ENCODE results near the gene TFF1.

Gene TFF1

DNA sequence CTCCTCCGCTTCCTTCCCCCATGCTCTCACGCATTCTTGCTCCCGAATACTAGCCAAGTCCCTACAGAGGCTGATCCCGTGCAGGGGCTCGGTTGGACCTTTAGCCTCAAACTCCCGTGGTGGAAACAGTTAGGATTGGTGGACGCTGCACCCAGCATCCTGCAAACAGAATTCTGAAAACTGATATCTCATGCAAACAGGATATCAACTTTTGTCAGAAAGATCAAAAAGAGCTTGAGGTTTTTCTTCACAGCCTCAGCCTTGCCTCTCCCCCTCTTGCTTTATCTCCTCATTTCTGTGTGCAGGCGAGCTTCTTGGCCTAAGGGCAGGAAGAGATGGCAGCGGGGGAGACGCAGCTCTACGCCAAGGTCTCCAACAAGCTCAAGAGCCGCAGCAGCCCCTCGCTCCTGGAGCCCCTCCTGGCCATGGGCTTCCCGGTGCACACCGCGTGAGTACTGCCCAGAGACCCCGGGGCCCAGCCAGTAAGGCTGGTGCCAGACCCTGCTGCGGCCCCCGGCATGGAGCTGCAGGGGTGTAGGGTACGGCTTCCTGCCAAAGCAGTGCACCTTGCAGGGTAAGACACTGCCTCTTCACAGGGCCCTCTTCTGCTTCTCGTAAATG is 37.4 kb upstream of the TFF1 start, which contains the start of gene UBASH3A:
TSS of gene UBASH3A (plus strand) at position 292 of the 621 bp plus-strand sequence. CDS start at position 336, 44 bp downstream.
- Histone ChIP-seq H4K20me1 (no peaks in the 10 kb centered on the region), H3K27ac (no peak within 1 kb of the TSS), H3K27me3 (no peaks in the 10 kb centered on the region), H3K4me1 (peaks cover 20 to 59% (median 50%) of the 10 kb centered on the region in 10 experiments), H3K36me3 (no peaks in the 10 kb centered on the region), H3K9ac (no peak within 1 kb of the TSS), H3K4me2 (peak within 1 kb of the TSS in 9 of 11 experiments; percentile 5 to 80 (median 62); a peak in 17 of 22 replicates), H3K9me3 (replicated peaks in 1 of 11) (peaks cover 12 to 19% (median 15%) of the 10 kb centered on the region in 11 experiments; a peak in 21 of 22 replicates), H3K4me3 (no peak within 1 kb of the TSS)
- no peak for TF ChIP-seq Cebpa-rat (IDR thresholded peaks at IDR 0.05)

DNA sequence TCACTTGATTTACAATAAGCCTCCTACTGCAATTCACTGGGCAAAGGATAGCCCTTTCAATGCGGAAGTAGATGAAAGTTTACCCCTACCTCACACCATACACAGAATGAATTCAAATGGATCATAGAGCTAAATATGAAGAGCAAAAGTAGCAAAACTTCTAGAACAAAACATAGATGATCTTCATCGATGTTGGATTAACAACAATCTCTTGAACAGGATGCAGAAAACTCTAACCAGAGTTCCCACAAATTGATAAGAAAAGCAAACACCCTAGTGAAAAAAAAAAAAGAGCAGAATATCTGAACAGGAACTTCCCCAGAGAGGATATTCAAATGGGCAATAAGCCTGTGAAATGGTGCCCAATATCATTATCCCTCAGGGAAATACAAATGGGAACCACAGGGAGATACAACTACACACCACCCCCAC is 35.5 kb upstream of the TFF1 start:
- no peak for TF ChIP-seq Cebpa-rat (IDR thresholded peaks at IDR 0.05)
- Histone ChIP-seq H3K9ac (no peak overlapping the region), H3K9me3 (replicated peaks in 1 of 11) (peaks cover 12 to 19% (median 15%) of the 10 kb centered on the region in 11 experiments; a peak in 21 of 22 replicates), H4K20me1 (no peaks in the 10 kb centered on the region), H3K4me1 (peaks cover 25 to 69% (median 58%) of the 10 kb centered on the region in 10 experiments), H3K27ac (no peak overlapping the region), H3K4me2 (no peak overlapping the region), H3K4me3 (no peak overlapping the region), H3K36me3 (no peaks in the 10 kb centered on the region), H3K27me3 (peaks cover 0 to 13% (median 0%) of the 10 kb centered on the region in 11 experiments; a peak in 3 of 22 replicates)

DNA sequence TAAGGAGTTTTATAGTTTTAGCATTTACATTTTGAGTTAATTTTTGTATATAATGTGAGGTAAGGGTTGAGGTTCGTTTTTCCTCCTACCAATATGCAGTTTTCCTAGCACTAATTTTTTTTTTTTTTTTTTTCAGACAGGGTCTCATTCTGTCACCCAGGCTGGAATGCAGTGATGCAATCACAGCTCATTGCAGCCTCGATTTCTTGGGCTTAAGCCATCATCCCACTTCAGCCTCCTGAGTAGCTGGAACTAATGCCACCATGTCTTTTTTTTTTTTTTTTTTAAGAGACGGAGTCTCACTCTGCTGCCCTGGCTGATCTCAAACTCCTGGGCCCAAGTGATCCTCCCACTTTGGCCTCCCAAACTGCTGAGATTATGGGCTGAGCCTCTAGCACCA is 34.8 kb upstream of the TFF1 start:
- H3K4me2 ChIP-seq, result no peak overlapping the region
- TF ChIP-seq Cebpa-rat (IDR thresholded peaks at IDR 0.05), result no peak
- no peak overlapping the region for H3K27ac ChIP-seq
- H3K27me3 ChIP-seq, result peaks cover 0 to 20% (median 0%) of the 10 kb centered on the region in 11 experiments; a peak in 4 of 22 replicates
- no peak overlapping the region for H3K9ac ChIP-seq
- H3K4me3 ChIP-seq, result no peak overlapping the region
- peaks cover 24 to 69% (median 58%) of the 10 kb centered on the region in 10 experiments for H3K4me1 ChIP-seq
- H3K9me3 ChIP-seq (replicated peaks in 1 of 11), result peaks cover 12 to 19% (median 15%) of the 10 kb centered on the region in 11 experiments; a peak in 21 of 22 replicates
- no peaks in the 10 kb centered on the region for H4K20me1 ChIP-seq
- no peaks in the 10 kb centered on the region for H3K36me3 ChIP-seq

DNA sequence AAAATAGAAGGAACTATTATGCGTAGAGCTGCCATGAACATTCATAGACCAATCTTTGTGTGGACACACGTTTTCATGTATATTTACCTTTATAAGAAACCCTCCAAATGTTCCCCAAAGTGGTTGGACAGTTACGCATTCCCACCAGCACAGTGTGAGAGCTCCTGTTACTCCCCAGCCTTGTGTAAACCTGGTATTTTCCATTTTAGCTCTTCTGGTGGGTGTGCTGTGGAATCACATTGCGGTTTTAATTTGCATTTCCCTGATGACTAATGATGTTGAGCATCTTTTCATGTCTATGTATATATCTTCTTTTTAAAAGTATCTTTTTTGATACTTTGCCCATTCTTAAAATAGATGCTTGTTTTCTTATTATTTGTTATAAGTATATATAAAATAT is 34.2 kb upstream of the TFF1 start:
- no peak for TF ChIP-seq Cebpa-rat (IDR thresholded peaks at IDR 0.05)
- no peaks in the 10 kb centered on the region for H3K36me3 ChIP-seq
- H4K20me1 ChIP-seq, result no peaks in the 10 kb centered on the region
- H3K4me1 ChIP-seq, result peaks cover 30 to 72% (median 61%) of the 10 kb centered on the region in 10 experiments
- no peak overlapping the region for H3K27ac ChIP-seq
- H3K9ac ChIP-seq, result no peak overlapping the region
- no peak overlapping the region for H3K4me3 ChIP-seq
- peaks cover 12 to 19% (median 15%) of the 10 kb centered on the region in 11 experiments; a peak in 21 of 22 replicates for H3K9me3 ChIP-seq (replicated peaks in 1 of 11)
- no peak overlapping the region for H3K4me2 ChIP-seq
- H3K27me3 ChIP-seq, result peaks cover 0 to 22% (median 0%) of the 10 kb centered on the region in 11 experiments; a peak in 4 of 22 replicates

DNA sequence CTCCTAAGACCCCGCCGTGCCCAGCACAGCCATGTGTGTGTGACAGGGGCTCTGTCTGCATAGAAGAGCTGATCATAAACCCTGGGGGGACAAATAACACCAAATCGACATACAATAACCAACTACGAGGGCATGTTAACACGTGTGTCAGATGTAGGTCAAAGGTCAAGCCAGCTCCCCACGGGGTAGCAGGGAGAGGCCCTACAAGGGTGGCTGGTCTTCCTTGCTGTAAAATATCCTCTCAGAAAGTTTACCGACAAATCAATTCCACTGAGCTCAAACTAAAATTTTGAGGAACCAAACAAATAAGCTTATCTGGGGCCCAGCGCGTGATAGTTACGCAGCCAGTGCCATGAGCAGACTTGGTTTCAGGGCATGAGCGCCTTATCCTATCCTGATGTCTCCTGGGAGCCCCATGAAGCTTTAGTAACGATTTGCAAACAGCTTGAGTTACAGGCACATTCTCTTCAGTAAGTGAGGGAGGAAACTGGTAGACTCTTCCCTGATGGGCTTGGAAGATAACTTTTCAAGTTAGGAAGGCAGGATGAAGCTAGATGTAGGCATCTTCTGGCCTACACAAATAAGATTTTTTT is 32.2 kb upstream of the TFF1 start:
- no peak for TF ChIP-seq Cebpa-rat (IDR thresholded peaks at IDR 0.05)
- Histone ChIP-seq H3K36me3 (no peaks in the 10 kb centered on the region), H3K9me3 (replicated peaks in 1 of 11) (peaks cover 12 to 19% (median 15%) of the 10 kb centered on the region in 11 experiments; a peak in 21 of 22 replicates), H3K9ac (peak overlapping the region in 4 of 11 experiments; percentile 20 to 55 (median 48); a peak in 5 of 22 replicates), H3K4me3 (no peak overlapping the region; a peak in 1 of 20 replicates), H3K4me2 (peak overlapping the region; percentile 47 to 92 (median 78)), H4K20me1 (no peaks in the 10 kb centered on the region), H3K27ac (peak overlapping the region in 5 of 11 experiments; percentile 2 to 77 (median 74); a peak in 9 of 22 replicates), H3K27me3 (peaks cover 0 to 22% (median 0%) of the 10 kb centered on the region in 11 experiments; a peak in 4 of 22 replicates), H3K4me1 (peaks cover 32 to 67% (median 54%) of the 10 kb centered on the region in 10 experiments)

DNA sequence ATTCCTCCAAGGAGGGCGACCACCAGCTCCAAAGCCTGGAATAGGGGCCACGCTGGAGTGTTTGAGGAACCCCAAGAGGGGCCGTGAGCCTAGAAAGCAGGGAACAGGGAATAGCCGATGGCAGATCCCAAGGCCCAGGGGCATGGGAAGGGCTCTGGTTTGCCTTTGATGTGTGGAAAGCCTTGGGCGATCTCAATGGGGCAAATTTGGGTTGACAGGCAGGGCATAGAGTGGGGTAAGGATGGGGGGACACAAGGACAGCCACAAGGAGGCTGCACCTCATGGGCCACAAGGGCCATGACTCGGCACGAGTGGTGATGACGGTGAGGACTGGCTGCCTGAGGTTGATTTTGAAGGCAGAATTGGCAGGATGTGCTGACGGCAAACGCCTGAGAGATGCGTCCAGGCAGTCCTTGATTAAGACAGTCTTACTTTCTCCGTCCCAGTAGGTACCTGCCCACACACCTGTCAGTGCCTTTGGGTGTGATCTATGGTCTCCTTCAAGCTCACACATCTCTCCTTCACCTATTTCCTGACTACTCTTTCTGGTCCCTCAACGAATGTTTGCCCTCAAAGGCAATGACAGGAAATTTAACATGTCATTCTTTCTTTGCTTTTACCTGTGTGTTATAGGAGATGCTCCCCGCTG is 31.5 kb upstream of the TFF1 start:
- Histone ChIP-seq H3K4me3 (no peak overlapping the region; a peak in 1 of 20 replicates), H3K27me3 (peaks cover 0 to 22% (median 0%) of the 10 kb centered on the region in 11 experiments; a peak in 4 of 22 replicates), H3K4me1 (peaks cover 37 to 69% (median 60%) of the 10 kb centered on the region in 10 experiments), H3K27ac (peak overlapping the region in 5 of 11 experiments; percentile 2 to 77 (median 74); a peak in 9 of 22 replicates), H3K9me3 (replicated peaks in 1 of 11) (peaks cover 12 to 18% (median 15%) of the 10 kb centered on the region in 11 experiments; a peak in 21 of 22 replicates), H3K4me2 (peak overlapping the region; percentile 47 to 92 (median 78)), H4K20me1 (no peaks in the 10 kb centered on the region), H3K9ac (peak overlapping the region in 4 of 11 experiments; percentile 20 to 55 (median 48); a peak in 7 of 22 replicates), H3K36me3 (no peaks in the 10 kb centered on the region)
- no peak for TF ChIP-seq Cebpa-rat (IDR thresholded peaks at IDR 0.05)

DNA sequence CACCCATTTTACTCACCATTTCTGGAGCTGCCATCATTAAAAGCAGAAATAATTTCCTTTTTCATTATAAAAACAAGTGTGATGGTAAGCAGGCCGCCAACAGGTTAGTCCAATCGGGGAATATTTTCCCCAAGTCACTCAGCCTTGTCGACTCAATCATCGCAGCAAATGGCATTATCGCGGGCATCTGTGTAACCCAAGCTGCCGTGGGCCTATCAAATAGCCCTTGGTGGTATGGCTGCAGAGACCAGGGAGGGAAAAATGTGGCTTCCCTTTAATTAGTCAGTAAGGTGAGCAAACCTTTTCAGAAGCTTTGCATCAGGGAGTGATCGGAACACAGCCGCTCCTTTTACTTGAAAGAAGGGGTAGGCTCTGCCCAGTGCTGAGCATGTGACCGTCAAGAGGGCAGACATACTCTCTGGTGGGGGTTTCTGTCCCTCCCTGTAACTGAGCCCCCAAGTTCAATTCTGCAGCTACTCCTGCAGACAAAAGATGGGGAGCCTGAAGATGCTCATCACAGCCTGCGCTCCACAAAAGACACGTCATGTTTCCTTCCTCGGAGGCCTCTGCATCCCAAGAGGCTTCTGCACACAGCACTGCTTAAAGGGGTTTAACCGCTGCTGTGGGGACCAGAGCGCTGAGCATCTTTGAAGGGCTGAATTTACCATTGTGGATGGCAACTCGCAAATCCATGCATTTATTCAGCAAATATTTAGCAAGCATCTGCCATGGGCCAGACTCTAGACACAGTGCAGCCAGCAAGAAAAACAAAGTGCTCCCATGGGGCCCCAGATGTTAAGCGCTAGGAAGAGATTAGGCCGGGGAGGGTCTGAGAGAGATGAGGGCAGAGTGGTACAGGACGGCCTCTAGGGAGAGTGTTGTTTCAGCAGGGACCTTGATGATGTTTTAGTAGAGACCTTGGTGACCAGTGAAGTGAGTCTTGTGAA is 30.7 kb upstream of the TFF1 start:
- peak overlapping the region in 2 of 10 experiments; percentile 10 to 41; a peak in 2 of 20 replicates for H3K4me3 ChIP-seq
- no peak for TF ChIP-seq Cebpa-rat (IDR thresholded peaks at IDR 0.05)
- peaks cover 9 to 12% (median 10%) of the 10 kb centered on the region in 11 experiments; a peak in 21 of 22 replicates for H3K9me3 ChIP-seq (replicated peaks in 1 of 11)
- H3K4me1 ChIP-seq, result peaks cover 41 to 77% (median 67%) of the 10 kb centered on the region in 10 experiments
- peak overlapping the region; percentile 47 to 92 (median 78); a peak in 21 of 22 replicates for H3K4me2 ChIP-seq
- peaks cover 0 to 22% (median 0%) of the 10 kb centered on the region in 11 experiments; a peak in 4 of 22 replicates for H3K27me3 ChIP-seq
- H3K9ac ChIP-seq, result peak overlapping the region in 4 of 11 experiments; percentile 20 to 55 (median 48); a peak in 7 of 22 replicates
- no peaks in the 10 kb centered on the region for H4K20me1 ChIP-seq
- peak overlapping the region in 5 of 11 experiments; percentile 2 to 77 (median 74); a peak in 8 of 22 replicates for H3K27ac ChIP-seq
- no peaks in the 10 kb centered on the region for H3K36me3 ChIP-seq
